Sigmoid colon (tissue), 7 donors: ENCODE measurements around the gene COIL. TPM values are rescaled to one million over a fixed set of nuclear protein-coding genes. Genes with fewer than 3 reads are reported as not detected.
"Not testable (repeated sequence)": the region's sequence is repeated elsewhere in the genome, so short reads cannot be mapped to it uniquely, and the experiment has no call there.

ENCODE experiments used
- DNase-seq: peaks from one replicate; pipeline ENCODE4 v3.0.0-alpha.2; 2019
- H3K27ac ChIP-seq, 4 donors: fragments of 200-600 bp; sonication (generic); one replicate each; pipeline ENCODE4 v1.5.1; 2016 to 2019; ENCODE audit warnings: mild to moderate bottlenecking in 1 of 4
- H3K27me3 ChIP-seq, 3 donors: fragments of 200-600 bp; sonication (generic); one replicate each; pipeline ENCODE4 v1.5.1; 2019; ENCODE audit warnings: mild to moderate bottlenecking in 1 of 3
- H3K36me3 ChIP-seq, 4 donors: fragments of 200-600 bp; sonication (generic); one replicate each; pipeline ENCODE4 v1.5.1; 2016 to 2019
- H3K4me1 ChIP-seq, 4 donors: fragments of 200-600 bp; sonication (generic); one replicate each; pipeline ENCODE4 v1.5.1; 2017 to 2019
- H3K4me3 ChIP-seq, 4 donors: fragments of 200-600 bp; sonication (generic); one replicate each; pipeline ENCODE4 v1.5.1; 2017 to 2019; ENCODE audit warnings: mild to moderate bottlenecking in 2 of 4, moderate library complexity in 1 of 4
- H3K9me3 ChIP-seq, 4 donors: fragments of 200-600 bp in 3 of 4; sonication (generic) in 3 of 4; one replicate each; pipeline versions ENCODE4 v1.5.1 to v1.6.1; 2013 to 2019
- CTCF ChIP-seq, 4 experiments: fragments of 450-650 bp in 3 of 4; fragments of 200-600 bp in 1 of 4; IDR thresholded peaks; one replicate each; pipeline ENCODE4 v1.5.1; 2016 to 2019; ENCODE audit warnings: antibody characterized with exemption in 4 of 4, mild to moderate bottlenecking in 3 of 4, moderate library complexity in 2 of 4
- EP300 ChIP-seq, 4 donors: sonication (generic); formaldehyde crosslinking; IDR thresholded peaks; one replicate each; pipeline ENCODE4 v1.6.1; 2017; ENCODE audit warnings: antibody characterized with exemption in 4 of 4
- POLR2A ChIP-seq, 2 donors: fragments of 450-650 bp; IDR thresholded peaks; one replicate each; pipeline ENCODE4 v1.6.1; 2016; ENCODE audit warnings: antibody characterized with exemption in 2 of 2, mild to moderate bottlenecking in 2 of 2, moderate library complexity in 2 of 2
- POLR2AphosphoS5 ChIP-seq, 4 donors: sonication (generic); formaldehyde crosslinking; IDR thresholded peaks; one replicate each; pipeline ENCODE4 v1.6.1; 2017; ENCODE audit warnings: antibody characterized with exemption in 4 of 4
- WGBS, 2 donors: extraction: QIAGEN DNeasy Blood & Tissue Kit; methylation state at CpG; one replicate each; pipeline ENCODE4 v1.1.7; 2013; 5-methylcytosine and 5-hydroxymethylcytosine counted together
- intact Hi-C: fragments of 100-400 bp; cut with DNase I; formaldehyde crosslinking; loops from one replicate; pipeline ENCODE4 v1.15.1; 2023
- polyA plus RNA-seq, 3 donors: library from polyadenylated mRNA; stranded (reverse); fragments of 200-250 nt; gene quantifications; one replicate each; pipeline ENCODE4 v1.2.3, GENCODE V29; 2013
- total RNA-seq, 4 donors: library from RNA; depleted of rRNA; stranded (reverse); fragments of >200 nt; gene quantifications; one replicate each; pipeline ENCODE4 v1.1.0, GENCODE V29; 2016
- donor health status: healthy with polysubstance abuse.
- donor health status: Bipolar disorder and iron deficiency.
- donor health status: healthy.

The COIL gene
- total and polyA plus RNA-seq, 7 donors = 8.3 to 15.1 (median 11.8) TPM

- H3K9me3 ChIP-seq = no peaks in the 10 kb centered on the region
- WGBS, 2 donors = 91 to 93% methylated on average over 11 of the region's 11 CpGs
- no peak overlapping the region for H3K27ac ChIP-seq
- DNase-seq = no peak
- H3K27me3 ChIP-seq = no peaks in the 10 kb centered on the region
- H3K36me3 ChIP-seq = peaks cover 12 to 99% (median 38%) of the 10 kb centered on the region in 4 donors
- TF ChIP-seq POLR2AphosphoS5 (IDR thresholded peaks at IDR 0.05) (no peak), POLR2A (IDR thresholded peaks at IDR 0.05) (no peak), CTCF (IDR thresholded peaks at IDR 0.05) (no peak), EP300 (IDR thresholded peaks at IDR 0.05) (no peak)
- no peak overlapping the region for H3K4me3 ChIP-seq
- no peaks in the 10 kb centered on the region for H3K4me1 ChIP-seq
- intact Hi-C loops = no loop called here
Measured at GRCh38 chr17:56987283-56987834, 26.5 kb upstream of the COIL start.

- no peak for DNase-seq
- WGBS, 2 donors = 87% methylated on average over 14 of the region's 14 CpGs
- intact Hi-C loops = no loop called here
- H3K36me3 ChIP-seq = peaks cover 8 to 97% (median 28%) of the 10 kb centered on the region in 4 donors
- no peak overlapping the region for H3K4me3 ChIP-seq
- no peaks in the 10 kb centered on the region for H3K9me3 ChIP-seq
- TF ChIP-seq EP300 (IDR thresholded peaks at IDR 0.05) = no peak
- TF ChIP-seq POLR2AphosphoS5 (IDR thresholded peaks at IDR 0.05) = no peak
- no peak for TF ChIP-seq POLR2A (IDR thresholded peaks at IDR 0.05)
- no peak for TF ChIP-seq CTCF (IDR thresholded peaks at IDR 0.05)
- no peaks in the 10 kb centered on the region for H3K4me1 ChIP-seq
- H3K27me3 ChIP-seq = no peaks in the 10 kb centered on the region
- H3K27ac ChIP-seq = no peak overlapping the region
Measured at GRCh38 chr17:56985371-56986162, 24.7 kb upstream of the COIL start.

- DNase-seq = no peak
- intact Hi-C loops = no loop called here
- WGBS, 2 donors = 79 to 85% methylated on average over 3 of the region's 3 CpGs
- Histone ChIP-seq H3K4me3 (no peak overlapping the region), H3K27ac (no peak overlapping the region), H3K36me3 (peaks cover 5 to 75% (median 19%) of the 10 kb centered on the region in 4 donors), H3K9me3 (no peaks in the 10 kb centered on the region), H3K27me3 (no peaks in the 10 kb centered on the region), H3K4me1 (peaks cover 0 to 15% (median 10%) of the 10 kb centered on the region in 4 donors)
- TF ChIP-seq POLR2AphosphoS5 (IDR thresholded peaks at IDR 0.05) (no peak), POLR2A (IDR thresholded peaks at IDR 0.05) (no peak), CTCF (IDR thresholded peaks at IDR 0.05) (no peak), EP300 (IDR thresholded peaks at IDR 0.05) (no peak)
Measured at GRCh38 chr17:56983366-56983765, 22.5 kb upstream of the COIL start.

GRCh38 chr17:56982312-56982711 lies 21.5 kb upstream of the COIL start:
- peaks cover 0 to 16% (median 12%) of the 10 kb centered on the region in 4 donors for H3K4me1 ChIP-seq
- H3K4me3 ChIP-seq = no peak overlapping the region
- no peak for DNase-seq
- no peaks in the 10 kb centered on the region for H3K27me3 ChIP-seq
- H3K36me3 ChIP-seq = peaks cover 0 to 65% (median 12%) of the 10 kb centered on the region in 4 donors
- 91 to 94% methylated on average over 8 of the region's 8 CpGs for WGBS, 2 donors
- intact Hi-C loops = no loop called here
- no peak overlapping the region for H3K27ac ChIP-seq
- no peak for TF ChIP-seq POLR2A (IDR thresholded peaks at IDR 0.05)
- no peak for TF ChIP-seq CTCF (IDR thresholded peaks at IDR 0.05)
- TF ChIP-seq EP300 (IDR thresholded peaks at IDR 0.05) = no peak
- TF ChIP-seq POLR2AphosphoS5 (IDR thresholded peaks at IDR 0.05) = no peak
- no peaks in the 10 kb centered on the region for H3K9me3 ChIP-seq

GRCh38 chr17:56980526-56980925 lies 19.7 kb upstream of the COIL start:
- WGBS, 2 donors = 95 to 96% methylated on average over 12 of the region's 12 CpGs
- H3K27ac ChIP-seq, H3K4me3 ChIP-seq, intact Hi-C loops, H3K27me3 ChIP-seq, H3K9me3 ChIP-seq, DNase-seq: not testable (repeated sequence)
- H3K36me3 ChIP-seq = peaks cover 0 to 47% (median 5%) of the 10 kb centered on the region in 4 donors
- H3K4me1 ChIP-seq = peaks cover 0 to 23% (median 19%) of the 10 kb centered on the region in 4 donors
